ENCODE measurements around the gene MAP3K20.

DNA sequence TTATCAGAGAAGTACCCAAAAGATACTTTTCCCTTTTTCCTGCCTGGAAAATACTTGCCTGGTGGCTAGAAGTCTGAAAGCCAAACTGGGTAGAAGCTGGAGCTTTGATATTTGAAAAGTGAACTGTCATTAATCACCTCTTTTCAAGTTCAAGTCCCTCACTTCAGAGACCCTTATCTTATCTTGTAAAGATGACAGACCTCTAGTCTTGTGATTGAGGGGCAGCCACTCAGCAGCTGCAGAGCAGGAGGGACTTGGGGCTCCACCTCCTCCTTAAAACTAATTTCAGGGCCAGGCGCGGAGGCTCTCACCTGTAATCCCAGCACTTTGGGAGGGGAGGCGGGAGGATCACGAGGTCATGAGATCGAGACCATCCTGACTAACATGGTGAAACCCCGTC is 214.9 kb downstream of the MAP3K20 start:
- no peak for TF ChIP-seq POLR2A (IDR thresholded peaks at IDR 0.05)
- no peak for TF ChIP-seq EP300 (IDR thresholded peaks at IDR 0.05)
- TF ChIP-seq, protein P1, sequence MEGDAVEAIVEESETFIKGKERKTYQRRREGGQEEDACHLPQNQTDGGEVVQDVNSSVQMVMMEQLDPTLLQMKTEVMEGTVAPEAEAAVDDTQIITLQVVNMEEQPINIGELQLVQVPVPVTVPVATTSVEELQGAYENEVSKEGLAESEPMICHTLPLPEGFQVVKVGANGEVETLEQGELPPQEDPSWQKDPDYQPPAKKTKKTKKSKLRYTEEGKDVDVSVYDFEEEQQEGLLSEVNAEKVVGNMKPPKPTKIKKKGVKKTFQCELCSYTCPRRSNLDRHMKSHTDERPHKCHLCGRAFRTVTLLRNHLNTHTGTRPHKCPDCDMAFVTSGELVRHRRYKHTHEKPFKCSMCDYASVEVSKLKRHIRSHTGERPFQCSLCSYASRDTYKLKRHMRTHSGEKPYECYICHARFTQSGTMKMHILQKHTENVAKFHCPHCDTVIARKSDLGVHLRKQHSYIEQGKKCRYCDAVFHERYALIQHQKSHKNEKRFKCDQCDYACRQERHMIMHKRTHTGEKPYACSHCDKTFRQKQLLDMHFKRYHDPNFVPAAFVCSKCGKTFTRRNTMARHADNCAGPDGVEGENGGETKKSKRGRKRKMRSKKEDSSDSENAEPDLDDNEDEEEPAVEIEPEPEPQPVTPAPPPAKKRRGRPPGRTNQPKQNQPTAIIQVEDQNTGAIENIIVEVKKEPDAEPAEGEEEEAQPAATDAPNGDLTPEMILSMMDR (IDR thresholded peaks at IDR 0.05) = no peak
